Measurements from ENCODE around the gene SF3B5. TPM values are rescaled to one million over a fixed set of nuclear protein-coding genes. Genes with fewer than 3 reads are reported as not detected.

The SF3B5 gene
- total RNA-seq, 1 experiment from 2014 or later = 139 TPM

DNA sequence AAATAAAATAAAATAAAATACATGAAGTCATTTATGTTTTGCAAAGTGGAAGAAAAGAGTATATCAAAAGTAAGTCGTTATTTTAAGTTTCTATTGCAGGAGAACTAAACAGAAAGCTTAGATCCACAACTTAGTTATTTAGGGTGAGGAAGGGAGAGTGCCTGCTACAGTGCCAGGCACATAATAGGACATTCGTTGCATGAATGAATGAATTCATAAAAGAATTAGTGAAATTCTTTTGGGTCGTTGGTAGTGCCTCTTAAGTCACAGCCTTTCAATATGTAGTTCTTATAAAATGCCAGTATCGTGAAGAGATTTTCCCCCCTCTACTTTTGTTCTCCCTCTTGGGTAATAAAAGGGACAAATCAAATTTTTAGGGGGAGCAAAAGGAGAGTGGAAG, 29.1 kb downstream of the SF3B5 start:
- Histone ChIP-seq H3K27ac (ENCODE audit: low read length) (no peak overlapping the region), H3F3A (ENCODE audit: low read length, unreplicated experiment) (no peaks in the 10 kb centered on the region), H3K4me1 (ENCODE audit: insufficient read depth, low read length) (no peaks in the 10 kb centered on the region), H3K9me3 (ENCODE audit: low read length) (no peaks in the 10 kb centered on the region), H3K4me3 (ENCODE audit: low read length) (no peak overlapping the region), H3K4me2 (ENCODE audit: low read length) (no peak overlapping the region), H3K9ac (ENCODE audit: low read length) (no peak overlapping the region), H2AFZ (ENCODE audit: low read length) (no peak overlapping the region), H4K20me1 (ENCODE audit: low read length) (no peaks in the 10 kb centered on the region), H3K27me3 (ENCODE audit: low read length) (no peaks in the 10 kb centered on the region), H3K79me2 (ENCODE audit: low read length) (no peaks in the 10 kb centered on the region), H3K36me3 (ENCODE audit: low read depth, low read length) (no peaks in the 10 kb centered on the region), H3K9me2 (replicated peaks; ENCODE audit: low read length) (no peaks in the 10 kb centered on the region)
- no peak for TF ChIP-seq EZH2phosphoT487 (IDR thresholded peaks at IDR 0.05; ENCODE audit: borderline replicate concordance, low read length)
- no peak for TF ChIP-seq EZH2 (IDR thresholded peaks at IDR 0.05; ENCODE audit: low read length, unreplicated experiment)
- TF ChIP-seq, protein P1, sequence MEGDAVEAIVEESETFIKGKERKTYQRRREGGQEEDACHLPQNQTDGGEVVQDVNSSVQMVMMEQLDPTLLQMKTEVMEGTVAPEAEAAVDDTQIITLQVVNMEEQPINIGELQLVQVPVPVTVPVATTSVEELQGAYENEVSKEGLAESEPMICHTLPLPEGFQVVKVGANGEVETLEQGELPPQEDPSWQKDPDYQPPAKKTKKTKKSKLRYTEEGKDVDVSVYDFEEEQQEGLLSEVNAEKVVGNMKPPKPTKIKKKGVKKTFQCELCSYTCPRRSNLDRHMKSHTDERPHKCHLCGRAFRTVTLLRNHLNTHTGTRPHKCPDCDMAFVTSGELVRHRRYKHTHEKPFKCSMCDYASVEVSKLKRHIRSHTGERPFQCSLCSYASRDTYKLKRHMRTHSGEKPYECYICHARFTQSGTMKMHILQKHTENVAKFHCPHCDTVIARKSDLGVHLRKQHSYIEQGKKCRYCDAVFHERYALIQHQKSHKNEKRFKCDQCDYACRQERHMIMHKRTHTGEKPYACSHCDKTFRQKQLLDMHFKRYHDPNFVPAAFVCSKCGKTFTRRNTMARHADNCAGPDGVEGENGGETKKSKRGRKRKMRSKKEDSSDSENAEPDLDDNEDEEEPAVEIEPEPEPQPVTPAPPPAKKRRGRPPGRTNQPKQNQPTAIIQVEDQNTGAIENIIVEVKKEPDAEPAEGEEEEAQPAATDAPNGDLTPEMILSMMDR (conservative IDR thresholded peaks at IDR 0.05; ENCODE audit: low read depth, low read length) = no peak
- ATAC-seq (no peak), DNase-seq (no peak)
- ChIA-PET CTCF (no interaction called here), POLR2A (ENCODE audit: unreplicated experiment) (no interaction called here)
- intact Hi-C loops (cut with micrococcal nuclease) = no loop called here
- BruUV-seq (replicated peaks) = no TSS peak

- ChIA-PET CTCF (interaction anchor here (0.7 kb wide), 1 partner anchor 58 kb away, joined by 4 read pairs; no protein-coding TSS in a partner anchor), POLR2A (ENCODE audit: unreplicated experiment) (interaction anchor here (0.5 kb wide), 1 partner anchor 151 kb away, joined by 5 read pairs; no protein-coding TSS in a partner anchor)
- H3K79me2 ChIP-seq (ENCODE audit: low read length) = no peaks in the 10 kb centered on the region
- H3K9ac ChIP-seq (ENCODE audit: low read length) = no peak overlapping the region
- H4K20me1 ChIP-seq (ENCODE audit: low read length) = no peaks in the 10 kb centered on the region
- BruUV-seq (replicated peaks) = no TSS peak
- peak overlapping the region; percentile 88 for H3K4me3 ChIP-seq (ENCODE audit: low read length)
- no peak overlapping the region for H3K27ac ChIP-seq (ENCODE audit: low read length)
- no peaks in the 10 kb centered on the region for H3K9me2 ChIP-seq (replicated peaks; ENCODE audit: low read length)
- intact Hi-C loops (cut with micrococcal nuclease) = no loop called here
- peak overlapping the region; percentile 99 for H3K4me2 ChIP-seq (ENCODE audit: low read length)
- TF ChIP-seq EZH2phosphoT487 (IDR thresholded peaks at IDR 0.05; ENCODE audit: borderline replicate concordance, low read length) (no peak), EZH2 (IDR thresholded peaks at IDR 0.05; ENCODE audit: low read length, unreplicated experiment) (no peak)
- TF ChIP-seq, protein P1 (conservative IDR thresholded peaks at IDR 0.05; ENCODE audit: low read depth, low read length) = no peak
- no peaks in the 10 kb centered on the region for H3K4me1 ChIP-seq (ENCODE audit: insufficient read depth, low read length)
- ATAC-seq (no peak), DNase-seq (no peak)
- peak overlapping the region; percentile 99 for H2AFZ ChIP-seq (ENCODE audit: low read length)
- H3F3A ChIP-seq (ENCODE audit: low read length, unreplicated experiment) = no peaks in the 10 kb centered on the region
- H3K9me3 ChIP-seq (ENCODE audit: low read length) = no peaks in the 10 kb centered on the region
- H3K36me3 ChIP-seq (ENCODE audit: low read depth, low read length) = no peaks in the 10 kb centered on the region
- no peaks in the 10 kb centered on the region for H3K27me3 ChIP-seq (ENCODE audit: low read length)
Observed at GRCh38 chr6:144065213-144065660, 30.1 kb downstream of the SF3B5 start.

DNA sequence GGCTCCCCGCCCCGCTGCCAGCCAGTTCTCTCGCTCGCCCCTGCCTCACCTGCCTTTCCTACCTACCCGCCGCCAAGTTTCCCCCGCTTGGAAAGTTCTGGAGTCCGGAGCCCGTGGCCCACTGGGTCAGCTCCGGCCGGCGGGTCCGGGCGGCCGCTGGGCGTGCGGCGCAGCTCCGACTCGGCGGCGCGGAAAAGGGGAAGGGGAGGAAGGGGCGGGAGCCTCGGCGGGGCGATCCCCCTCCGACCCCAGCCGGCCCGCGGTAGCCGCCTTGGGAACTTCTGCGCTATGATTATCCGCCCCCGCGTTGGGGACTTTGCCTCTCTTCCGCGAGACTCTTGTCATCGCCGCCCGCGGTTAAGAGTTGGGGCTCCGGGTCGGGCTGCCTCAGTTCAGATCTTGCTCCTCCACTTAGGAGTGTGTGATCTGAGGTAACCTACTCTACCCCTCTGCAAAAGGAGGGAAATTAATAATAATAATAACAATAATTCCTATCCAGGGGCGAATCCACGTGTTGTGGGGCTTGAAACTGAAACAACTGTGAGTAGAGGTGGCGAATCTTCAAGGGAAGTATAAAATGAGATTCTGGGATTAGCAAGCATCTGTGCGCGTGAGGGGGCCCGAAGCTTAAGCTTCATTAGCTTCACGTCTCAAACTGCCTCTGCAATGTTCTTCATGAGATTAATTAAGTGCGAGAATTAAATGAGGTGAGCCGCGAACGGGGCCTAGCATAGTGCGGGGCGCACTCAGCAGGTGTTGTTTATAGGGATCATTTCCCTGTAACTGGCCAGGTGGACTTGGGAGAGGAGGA, 30.8 kb downstream of the SF3B5 start:
- H3K27me3 ChIP-seq (ENCODE audit: low read length) = no peaks in the 10 kb centered on the region
- peak overlapping the region; percentile 88 for H3K4me3 ChIP-seq (ENCODE audit: low read length)
- H3K9me2 ChIP-seq (replicated peaks; ENCODE audit: low read length) = no peaks in the 10 kb centered on the region
- ATAC-seq (peak; percentile 15), DNase-seq (no peak)
- no peaks in the 10 kb centered on the region for H3K36me3 ChIP-seq (ENCODE audit: low read depth, low read length)
- peak overlapping the region; percentile 99 for H2AFZ ChIP-seq (ENCODE audit: low read length)
- no TSS peak for BruUV-seq (replicated peaks)
- peak overlapping the region; percentile 99 for H3K4me2 ChIP-seq (ENCODE audit: low read length)
- H3F3A ChIP-seq (ENCODE audit: low read length, unreplicated experiment) = no peaks in the 10 kb centered on the region
- CTCF ChIA-PET = interaction anchor here (0.7 kb wide), 1 partner anchor 59 kb away, joined by 4 read pairs; no protein-coding TSS in a partner anchor
- H4K20me1 ChIP-seq (ENCODE audit: low read length) = no peaks in the 10 kb centered on the region
- H3K9me3 ChIP-seq (ENCODE audit: low read length) = no peaks in the 10 kb centered on the region
- TF ChIP-seq EZH2phosphoT487 (IDR thresholded peaks at IDR 0.05; ENCODE audit: borderline replicate concordance, low read length) (no peak), EZH2 (IDR thresholded peaks at IDR 0.05; ENCODE audit: low read length, unreplicated experiment) (no peak)
- TF ChIP-seq, protein P1 (conservative IDR thresholded peaks at IDR 0.05; ENCODE audit: low read depth, low read length) = no peak
- intact Hi-C loops (cut with micrococcal nuclease) = no loop called here
- H3K79me2 ChIP-seq (ENCODE audit: low read length) = no peaks in the 10 kb centered on the region
- H3K27ac ChIP-seq (ENCODE audit: low read length) = no peak overlapping the region
- POLR2A ChIA-PET (ENCODE audit: unreplicated experiment) = interaction anchor here (0.5 to 0.7 kb wide), 2 partner anchors 152 to 433 kb away, joined by 3 to 5 read pairs; no protein-coding TSS in a partner anchor
- H3K9ac ChIP-seq (ENCODE audit: low read length) = peak overlapping the region; percentile 40; the same call in 1 of the 2 replicates
- no peaks in the 10 kb centered on the region for H3K4me1 ChIP-seq (ENCODE audit: insufficient read depth, low read length)

Measured in PC-3 (cell line).